Stimulated activated CD8-positive, alpha-beta memory T cell treated with anti-CD3 and anti-CD28 coated beads, Interleukin-2, amount 100 ng/mL, for 48 hours (primary cell): Measurements from ENCODE around the gene ST7.
"Not testable (repeated sequence)": the region's sequence is repeated elsewhere in the genome, so short reads cannot be mapped to it uniquely, and the experiment has no call there.

Experiments
- DNase-seq, 2 donors: peaks; one replicate each; pipeline ENCODE4 v3.0.0-alpha.2; 2020; ENCODE audit warnings: low read depth in 2 of 2

Gene ST7

DNA sequence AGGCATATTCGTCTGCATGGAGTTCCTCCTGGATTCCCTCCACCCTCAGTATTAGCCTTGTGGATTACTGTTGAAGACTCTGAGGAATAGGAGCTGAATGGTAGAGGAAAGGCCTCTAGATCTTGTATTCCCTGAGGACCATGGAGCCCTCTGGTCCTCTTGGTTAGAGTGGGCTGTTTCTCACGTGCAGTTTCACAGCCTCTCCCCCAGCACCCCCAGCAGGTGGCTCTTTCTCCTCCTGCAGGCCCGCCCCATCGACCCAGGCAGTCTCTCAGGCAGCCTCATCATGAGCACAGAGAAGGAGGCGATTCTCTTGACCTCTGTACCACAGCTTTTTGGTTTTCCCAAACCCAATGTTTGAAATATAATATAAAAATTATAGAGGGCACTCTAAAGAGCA is 267.5 kb downstream of the ST7 start:
- no peak for DNase-seq

DNA sequence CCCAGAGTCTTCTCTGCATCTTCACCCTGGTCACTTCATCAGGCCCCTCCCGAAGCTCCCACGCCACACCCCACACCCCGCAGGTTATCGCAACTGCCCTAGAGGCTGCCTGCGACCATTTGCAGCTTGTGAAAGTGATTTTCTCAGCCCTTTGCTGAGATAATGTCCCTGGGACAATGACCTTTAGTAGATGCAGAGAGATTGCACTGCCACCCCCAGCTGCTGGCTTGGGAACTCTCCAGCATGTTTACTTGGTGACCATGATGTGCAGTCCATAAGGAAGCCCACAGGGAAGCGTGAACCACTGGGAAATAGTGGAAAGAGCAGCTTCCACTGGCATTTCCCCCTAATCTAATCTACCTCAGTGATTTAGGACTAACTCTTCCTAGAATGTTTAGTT is 272.2 kb downstream of the ST7 start:
- no peak for DNase-seq

DNA sequence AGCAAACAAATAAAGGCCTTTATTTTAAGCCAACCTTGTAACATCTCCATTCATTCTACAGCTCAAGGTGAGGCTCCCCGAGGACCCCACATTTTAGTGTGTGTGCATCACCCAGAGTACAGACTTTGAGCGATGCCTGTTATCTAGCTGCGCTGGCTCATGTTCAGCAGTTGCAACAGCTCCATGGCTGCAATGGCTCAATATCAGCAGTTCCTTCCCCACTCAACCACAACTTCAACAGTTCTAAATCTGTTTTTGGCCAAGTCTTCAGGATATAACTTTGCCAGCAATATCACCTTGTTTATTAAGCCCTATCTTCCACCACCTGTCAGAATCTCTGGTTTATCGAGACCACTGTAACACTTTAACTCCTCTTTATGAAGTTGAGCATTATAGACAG is 273.8 kb downstream of the ST7 start:
- no peak for DNase-seq

DNA sequence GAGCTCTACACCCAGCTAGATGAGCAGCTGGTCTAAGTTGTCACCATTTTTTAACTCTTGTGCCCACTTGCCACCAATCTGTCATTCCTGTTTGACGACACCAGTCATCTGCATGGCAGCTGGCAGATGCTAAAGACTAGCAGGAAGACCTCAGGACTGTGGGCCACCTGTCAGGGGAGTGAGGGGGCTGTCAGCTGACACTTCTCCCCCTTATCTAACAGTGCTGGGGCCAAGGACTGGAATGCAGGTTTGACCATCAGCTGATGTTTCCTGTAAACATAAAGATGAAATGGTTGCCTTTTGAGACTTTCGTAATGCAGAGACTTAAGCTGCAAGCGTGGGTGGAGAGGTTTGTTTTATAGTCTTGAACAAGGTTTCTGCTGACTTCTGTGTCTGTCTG is 276.0 kb downstream of the ST7 start:
- no peak for DNase-seq

DNA sequence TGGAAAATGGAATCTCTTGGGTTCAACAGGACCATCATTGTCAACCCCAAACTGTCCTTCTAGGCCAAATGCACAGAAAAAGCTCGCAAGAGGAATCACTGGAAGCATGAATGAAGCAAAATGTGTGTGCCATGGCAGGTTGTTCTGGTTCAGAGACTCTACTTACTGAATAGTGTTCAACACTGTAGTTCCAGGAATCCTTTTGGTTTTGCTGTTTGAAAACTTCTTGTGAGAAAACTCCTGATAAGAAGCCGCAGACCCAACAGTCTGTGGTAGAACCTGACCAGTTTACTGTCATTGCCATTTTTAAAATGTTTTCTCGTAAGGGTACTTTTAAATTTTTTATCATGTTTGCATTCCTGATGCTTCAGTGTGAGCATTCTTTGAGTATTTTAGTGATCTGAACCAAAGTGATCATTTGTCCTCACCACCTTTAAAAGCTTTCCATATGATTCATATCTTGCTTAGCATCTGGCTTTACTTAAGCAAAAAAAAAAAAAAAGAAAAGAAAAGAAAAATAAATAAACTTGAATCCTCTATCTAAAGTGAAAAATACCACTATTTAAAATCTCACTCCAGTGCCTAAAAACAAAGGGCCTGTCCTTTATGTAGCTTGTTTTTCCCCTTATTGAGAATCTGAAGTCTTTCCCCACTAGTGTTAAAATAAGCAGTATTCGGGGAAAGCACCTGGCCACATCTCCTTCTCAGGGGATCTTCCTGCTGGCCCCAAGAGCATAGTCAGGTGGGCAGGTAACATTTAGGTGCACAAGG is 277.2 kb downstream of the ST7 start:
- DNase-seq = no peak

DNA sequence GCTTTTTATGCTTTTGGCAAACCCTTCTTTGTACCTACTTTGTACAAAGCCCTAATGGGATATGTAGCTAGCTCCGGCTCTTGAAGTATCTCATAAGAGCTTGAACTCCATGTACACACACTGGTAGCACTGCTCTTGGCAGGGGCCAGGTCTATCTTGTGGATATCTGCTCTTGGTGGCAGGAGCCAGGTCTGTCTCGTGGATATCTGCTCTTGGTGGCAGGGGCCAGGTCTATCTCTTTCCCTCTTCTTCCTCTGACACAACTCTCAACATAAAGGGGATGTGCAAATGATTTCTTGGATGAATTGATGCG is 277.7 kb downstream of the ST7 start:
- no peak for DNase-seq

DNA sequence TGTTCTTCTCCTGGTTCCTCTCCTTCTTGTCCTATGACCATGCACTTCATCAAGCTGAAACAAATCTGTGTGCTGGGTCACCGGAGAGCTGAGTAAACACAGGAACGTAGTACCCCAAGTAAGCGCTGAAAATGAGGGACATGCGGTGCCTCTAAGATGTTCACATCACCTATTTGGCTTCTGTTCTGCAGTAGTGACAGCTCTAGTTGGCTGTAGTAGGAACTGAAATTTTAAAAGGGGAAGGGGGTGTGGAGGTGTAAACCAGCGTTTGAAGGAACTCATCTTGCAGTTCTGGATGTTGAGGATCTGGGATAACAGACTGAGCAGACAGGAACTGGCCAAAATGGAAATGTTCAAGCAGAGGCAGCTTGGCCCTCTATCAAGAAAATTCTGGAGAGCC is 284.3 kb downstream of the ST7 start:
- DNase-seq = no peak

DNA sequence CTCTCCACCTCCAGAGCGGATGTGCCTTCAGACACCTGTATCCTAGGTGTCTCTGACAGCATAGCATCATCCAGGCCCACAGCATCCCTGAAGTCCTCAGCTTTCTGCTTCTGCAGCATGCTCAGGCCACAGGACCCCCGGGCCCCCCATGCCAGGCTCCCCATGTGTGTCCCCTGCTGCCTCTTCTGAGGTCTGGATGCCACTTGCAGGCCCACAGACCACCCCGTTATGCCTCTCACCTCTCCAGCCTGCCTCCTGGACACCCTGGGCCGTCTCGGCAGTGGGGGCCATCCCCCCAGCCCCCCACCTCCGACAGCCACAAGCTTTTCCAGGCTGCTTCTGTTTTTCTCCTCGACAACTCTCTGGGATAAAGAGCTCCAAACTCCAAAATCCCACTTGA is 285.2 kb downstream of the ST7 start:
- no peak for DNase-seq

DNA sequence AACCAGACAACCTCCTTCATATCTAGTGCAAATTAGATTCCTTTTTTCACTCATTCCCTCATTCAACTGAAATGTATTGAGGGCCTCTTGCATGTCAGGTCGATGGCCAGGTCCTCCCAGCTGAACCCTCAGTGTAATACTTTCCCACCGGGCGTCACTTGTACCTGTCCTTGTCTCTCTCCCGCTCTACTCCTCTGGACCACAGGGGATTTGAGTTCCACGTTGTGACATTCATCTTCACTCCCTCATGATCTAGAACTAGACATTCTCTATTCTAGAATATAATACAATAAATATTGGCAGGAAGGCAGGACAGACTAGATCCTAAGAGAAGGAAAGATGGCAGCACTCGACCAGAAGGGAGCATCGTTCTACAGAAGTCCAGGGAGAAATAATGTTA is 285.6 kb downstream of the ST7 start:
- no peak for DNase-seq

DNA sequence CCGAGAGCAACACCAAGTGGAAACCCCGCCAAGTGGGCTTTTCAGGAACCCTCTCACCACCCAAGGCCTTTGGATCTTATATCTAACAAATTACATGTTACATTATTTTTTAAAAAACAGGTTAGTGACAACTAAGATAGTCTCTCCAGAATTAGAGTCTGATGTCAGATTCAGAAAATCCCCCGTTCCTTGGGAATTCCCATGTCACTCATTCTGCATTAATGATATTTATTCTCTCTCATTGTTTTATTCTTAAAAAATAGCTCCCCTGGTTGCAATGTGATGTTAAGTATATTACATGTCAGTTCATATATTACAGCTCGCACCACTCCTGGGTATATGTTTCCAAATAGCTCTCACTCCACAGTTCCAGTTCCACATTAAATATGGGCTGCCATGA is 287.8 kb downstream of the ST7 start:
- DNase-seq = no peak

DNA sequence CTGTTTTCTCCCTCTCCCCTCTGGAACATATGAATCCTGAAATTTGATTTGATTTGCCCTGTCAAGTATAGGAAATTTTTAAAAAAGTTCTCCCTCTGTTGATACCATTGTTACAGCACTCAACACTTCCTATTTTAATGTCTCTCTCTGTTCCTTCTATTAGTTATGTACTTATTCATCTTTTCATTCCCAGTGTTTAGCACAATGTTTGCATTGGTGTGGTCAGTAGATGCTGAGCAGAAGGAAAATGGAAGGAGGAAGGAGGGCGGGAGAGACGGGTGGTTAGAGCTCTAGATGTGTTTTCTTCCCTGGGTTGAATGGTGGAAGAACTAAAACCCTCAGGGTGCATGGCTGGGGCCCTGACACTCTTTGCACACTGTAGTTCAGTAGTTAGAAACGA is 290.1 kb downstream of the ST7 start:
- DNase-seq = no peak

DNA sequence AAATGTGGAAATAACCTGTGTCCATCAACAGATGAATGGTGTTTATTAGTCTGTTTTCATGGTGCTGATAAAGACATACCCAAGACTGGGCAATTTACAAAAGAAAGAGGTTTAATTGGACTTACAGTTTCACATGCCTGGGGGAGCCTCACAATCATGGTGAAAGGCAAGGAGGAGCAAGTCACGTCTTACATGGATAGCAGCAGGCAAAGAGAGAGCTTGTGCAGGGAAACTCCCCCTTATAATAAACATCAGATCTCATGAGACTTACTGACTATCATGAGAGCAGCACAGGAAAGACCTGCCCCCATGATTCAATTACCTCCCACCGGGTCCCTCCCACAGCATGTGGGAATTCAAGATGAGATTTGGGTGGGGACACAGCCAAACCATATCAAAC is 292.4 kb downstream of the ST7 start:
- not testable (repeated sequence) for DNase-seq

DNA sequence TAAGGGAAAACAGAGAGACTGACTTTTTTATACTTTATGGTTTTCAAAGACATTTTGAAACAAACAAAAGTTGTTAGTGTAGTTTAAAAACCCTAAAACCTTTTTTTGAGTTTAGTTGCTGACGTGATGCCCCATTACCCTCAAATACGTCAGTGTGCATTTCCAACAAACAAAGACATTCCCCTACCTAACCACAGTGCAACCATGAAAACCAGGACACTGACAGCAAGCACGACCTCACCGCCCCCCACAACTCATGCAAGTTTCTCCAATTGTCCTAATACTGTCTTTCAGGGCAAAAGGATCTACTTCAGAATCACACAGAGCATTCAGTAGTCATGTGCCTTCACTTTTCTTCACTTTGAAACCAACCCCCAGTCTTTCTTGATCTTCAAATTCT is 294.5 kb downstream of the ST7 start:
- no peak for DNase-seq

DNA sequence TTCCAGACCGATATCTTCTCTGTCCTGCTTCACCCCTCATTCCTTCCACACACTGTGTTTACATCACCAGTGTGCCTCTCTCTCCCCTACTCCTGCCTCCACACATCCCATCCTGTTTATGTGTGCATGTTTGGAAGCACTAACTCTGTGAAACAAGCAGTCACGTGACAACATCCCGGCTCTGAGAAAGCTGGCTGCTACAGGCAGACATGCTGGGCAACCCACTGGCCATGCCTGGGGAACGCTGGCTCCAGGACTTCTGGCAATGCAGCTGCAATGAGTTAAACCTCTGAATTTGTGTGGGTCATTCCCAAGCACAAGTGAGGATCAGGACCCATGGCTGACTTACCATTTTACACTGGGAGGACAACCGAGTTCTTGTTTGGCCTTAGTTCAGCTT is 295.5 kb downstream of the ST7 start:
- DNase-seq = no peak

DNA sequence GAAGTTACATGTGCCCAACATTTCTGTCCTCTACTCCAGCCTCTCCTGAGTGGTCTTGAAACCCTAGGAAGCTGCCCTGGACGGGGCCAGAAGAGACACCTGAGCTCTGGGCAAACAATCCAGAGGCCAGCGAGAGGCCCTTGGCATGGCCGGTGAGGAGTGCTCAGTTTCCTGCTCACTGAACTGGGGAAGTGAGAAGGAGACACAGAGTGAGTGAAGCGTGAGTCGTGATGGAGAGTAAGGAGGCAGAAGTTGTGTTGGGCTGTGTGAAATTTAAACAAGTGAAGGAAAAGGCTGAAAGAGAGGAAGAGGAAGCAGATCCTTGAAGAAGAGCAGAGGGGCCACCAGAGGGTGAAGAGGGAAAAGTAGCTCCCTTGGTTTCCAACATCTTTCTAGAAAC is 296.4 kb downstream of the ST7 start:
- DNase-seq = no peak

DNA sequence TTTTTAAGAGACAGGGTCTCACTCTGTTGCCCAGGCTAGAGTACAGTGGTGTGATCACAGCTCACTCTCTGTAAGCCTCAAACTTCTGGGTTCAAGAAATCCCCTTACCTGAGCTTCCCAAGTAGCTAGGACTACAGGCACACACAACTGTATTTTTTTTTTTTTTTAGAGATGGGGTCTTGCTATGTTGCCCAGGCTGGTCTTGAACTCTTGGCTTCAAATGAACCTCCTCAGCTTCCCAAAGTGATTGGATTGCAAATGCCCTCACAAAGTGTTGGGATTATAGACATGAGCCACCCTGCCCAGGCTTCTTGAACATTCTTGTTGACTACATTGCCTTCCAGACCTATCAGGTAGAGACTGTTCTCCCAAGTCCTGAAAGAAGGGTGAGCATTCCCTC is 296.9 kb downstream of the ST7 start:
- no peak for DNase-seq

DNA sequence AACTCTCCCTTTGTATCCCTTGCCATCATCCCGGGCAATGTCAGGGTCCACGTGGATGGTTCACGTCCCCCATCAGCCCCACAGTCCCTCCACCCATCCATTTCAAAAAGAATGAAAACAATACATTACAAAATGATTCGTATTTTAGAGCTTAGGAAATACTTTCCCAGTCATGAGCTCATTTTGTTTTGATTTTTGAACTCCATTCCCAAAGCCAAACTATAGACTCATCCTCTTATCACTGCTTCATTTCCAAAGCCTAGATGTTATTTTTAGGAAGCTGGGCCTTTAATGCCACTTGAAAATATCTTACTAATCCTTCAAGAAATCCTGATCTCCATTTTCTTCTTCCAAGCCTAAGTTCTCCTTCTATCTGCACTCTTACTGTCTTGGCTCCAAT is 297.5 kb downstream of the ST7 start:
- no peak for DNase-seq

DNA sequence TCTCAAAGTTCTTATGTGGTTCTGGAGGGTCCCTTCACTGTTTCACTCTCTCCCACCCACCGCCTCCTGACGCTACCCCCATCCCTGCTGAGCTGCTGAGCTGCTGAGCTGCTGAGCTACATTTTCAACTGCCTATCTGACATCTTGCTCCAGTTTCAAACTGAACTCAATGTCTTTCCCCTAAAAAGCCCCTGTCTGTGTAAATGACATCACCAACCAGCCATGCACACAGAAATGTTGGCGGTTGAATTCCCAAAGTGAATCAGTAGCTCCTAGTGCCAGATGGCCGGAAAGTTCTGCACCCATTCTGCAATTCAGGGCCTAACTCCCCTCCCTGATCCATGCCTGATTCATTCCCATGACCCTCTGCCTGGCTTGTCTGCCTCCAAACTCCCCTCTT is 298.4 kb downstream of the ST7 start:
- no peak for DNase-seq

DNA sequence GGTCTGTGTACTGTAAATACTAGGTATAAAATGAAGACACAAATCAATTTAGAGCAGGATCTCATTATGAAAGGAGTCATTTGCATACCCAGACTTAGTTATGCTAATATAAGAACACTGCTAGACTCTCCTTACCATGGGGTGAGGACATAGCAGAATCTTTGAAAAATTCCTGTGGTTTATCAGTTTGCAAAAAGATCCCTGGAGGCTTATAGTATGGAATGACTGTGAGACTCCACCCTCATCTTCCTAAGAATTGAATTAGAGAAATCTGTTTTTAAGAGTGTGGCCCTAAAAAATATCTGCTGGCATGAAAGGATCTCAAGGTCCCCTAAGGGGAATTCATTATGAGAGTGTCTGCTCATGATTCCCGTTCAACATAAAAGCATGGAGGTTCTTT is 306.3 kb downstream of the ST7 start:
- DNase-seq = no peak

DNA sequence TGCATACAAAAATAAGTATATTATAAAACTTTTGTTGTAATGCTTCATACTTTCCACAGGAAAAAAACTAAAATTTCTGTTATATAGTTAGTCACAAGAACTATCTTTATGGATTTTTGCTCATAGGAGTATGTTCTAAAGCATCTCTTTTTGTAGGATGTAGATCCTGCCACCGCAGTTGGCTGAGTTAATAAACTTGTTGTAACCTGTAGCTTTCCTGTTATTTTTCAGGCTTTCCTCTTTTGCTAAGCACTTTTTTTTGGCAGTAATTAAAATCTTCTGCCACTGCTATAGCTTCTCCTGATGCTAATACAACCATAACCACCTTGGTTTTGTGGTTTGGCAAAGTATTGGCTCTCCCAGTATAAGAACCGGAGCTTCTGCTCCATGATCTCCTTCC is 309.2 kb downstream of the ST7 start:
- no peak for DNase-seq

DNA sequence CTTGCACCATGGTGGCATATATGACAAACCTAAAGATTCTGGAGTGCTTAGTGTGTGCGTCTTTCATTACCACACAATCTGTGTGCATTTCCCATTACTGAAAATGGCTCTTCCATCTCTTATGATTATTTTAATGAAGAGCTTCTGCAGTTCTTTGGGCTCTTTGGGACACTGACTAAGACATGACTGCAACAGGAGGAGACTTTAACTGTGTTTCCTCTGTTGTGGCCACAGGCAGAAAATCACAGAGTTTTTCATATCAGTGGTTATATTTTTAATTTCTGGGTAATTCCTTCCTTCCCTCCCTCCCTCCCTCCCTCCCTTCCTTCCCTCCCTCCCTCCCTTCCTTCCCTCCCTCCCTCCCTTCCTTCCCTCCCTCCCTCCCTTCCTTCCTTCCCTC is 311.4 kb downstream of the ST7 start:
- no peak for DNase-seq

DNA sequence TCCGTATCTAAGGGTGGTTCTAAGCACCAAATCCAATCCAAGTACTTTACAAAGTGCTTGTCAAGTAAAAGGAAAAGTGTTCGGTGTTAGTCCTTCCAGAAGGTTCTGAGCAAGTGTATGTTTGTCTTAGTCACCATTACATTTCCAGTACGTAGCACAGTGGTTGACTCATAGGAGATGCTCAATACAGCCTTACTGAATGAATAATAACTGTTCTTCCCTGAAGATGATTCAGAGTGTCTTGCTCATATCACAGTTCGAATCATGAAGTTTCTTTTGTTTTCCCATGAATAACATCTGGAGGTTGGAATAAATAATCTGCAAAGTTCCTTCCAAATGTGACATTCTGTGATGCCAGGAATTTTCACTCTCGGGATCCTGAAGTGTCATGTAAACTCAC is 316.1 kb downstream of the ST7 start:
- no peak for DNase-seq

DNA sequence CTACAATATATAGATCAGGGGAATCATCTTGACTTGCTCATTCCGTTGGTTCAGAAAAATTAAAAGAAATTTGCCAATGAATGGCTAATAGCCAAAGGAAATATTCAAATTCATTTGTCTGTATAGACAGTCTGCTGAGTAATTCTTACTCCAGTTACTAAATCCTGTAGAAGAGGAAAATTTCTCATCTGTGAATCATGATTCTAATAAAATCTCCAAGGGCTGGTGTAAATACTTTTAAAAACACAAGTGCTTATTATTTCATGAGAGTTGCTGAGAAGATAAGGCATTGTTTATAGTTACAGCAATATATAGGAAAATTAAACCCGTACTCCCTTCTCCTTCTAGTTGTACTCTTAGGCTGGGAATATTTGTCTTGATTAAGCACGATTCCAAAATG is 316.6 kb downstream of the ST7 start:
- no peak for DNase-seq

DNA sequence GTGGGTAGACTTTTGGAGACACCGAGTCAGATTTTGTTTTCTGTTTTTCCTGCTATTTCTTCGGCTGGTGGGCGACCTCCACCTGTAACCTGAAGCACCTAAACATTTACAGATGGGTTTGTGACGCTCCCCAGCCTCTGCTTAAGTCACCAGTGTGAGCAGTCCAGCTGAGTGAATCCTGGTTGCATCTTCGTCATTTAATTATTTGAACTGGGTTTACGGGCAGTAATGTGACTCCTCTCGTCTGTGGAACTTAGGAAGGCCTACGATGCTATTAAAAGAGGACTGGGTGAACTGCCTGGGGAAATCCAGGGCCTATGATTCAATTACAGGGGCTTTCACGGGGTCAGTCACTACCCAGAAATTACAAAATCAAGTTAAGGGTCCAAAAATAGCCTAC is 317.1 kb downstream of the ST7 start:
- no peak for DNase-seq

DNA sequence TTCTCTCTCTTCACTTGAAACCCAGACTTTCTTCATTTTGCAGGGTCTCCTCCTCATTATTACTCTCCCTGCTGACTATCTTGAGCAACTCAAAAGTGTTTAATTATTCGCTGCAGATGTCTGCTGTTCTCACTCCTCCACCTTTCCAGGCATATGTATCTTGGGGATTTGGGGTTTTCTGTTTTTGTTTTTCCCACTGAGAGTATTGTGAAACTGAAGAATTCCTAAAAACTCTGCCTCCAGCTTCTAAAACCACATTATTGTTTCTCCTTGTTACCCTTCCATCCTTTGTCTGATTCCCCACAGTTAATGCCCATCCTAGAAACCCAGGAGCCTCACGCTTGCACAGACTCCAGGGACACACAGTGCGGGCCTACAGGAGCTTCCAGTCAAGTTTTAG is 318.3 kb downstream of the ST7 start:
- DNase-seq = no peak
